ENCODE results near the gene CCND3.

DNA sequence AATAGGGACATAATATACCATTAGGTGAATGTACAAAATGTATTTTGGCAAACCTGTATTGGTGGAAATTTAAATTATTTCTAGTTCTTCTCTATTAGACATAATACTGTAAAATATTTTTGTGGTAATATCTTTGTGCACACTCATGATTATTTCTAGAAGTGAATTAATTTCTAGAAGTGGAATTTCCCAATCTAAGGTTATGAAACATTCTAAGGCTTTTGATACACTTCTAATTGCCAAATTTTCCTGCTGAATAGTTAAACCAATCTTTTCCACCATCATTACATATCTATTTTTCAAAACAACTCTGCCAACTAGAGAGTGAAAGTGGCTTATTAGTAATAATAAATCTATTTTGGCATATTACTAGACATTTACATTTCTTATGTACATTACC lies 1.8 kb upstream of the CCND3 start:
- TF ChIP-seq, protein P1, sequence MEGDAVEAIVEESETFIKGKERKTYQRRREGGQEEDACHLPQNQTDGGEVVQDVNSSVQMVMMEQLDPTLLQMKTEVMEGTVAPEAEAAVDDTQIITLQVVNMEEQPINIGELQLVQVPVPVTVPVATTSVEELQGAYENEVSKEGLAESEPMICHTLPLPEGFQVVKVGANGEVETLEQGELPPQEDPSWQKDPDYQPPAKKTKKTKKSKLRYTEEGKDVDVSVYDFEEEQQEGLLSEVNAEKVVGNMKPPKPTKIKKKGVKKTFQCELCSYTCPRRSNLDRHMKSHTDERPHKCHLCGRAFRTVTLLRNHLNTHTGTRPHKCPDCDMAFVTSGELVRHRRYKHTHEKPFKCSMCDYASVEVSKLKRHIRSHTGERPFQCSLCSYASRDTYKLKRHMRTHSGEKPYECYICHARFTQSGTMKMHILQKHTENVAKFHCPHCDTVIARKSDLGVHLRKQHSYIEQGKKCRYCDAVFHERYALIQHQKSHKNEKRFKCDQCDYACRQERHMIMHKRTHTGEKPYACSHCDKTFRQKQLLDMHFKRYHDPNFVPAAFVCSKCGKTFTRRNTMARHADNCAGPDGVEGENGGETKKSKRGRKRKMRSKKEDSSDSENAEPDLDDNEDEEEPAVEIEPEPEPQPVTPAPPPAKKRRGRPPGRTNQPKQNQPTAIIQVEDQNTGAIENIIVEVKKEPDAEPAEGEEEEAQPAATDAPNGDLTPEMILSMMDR (IDR thresholded peaks at IDR 0.05; ENCODE audit: borderline replicate concordance, extremely low read depth, low read length, poor library complexity, severe bottlenecking) = no peak
- no peak for TF ChIP-seq EZH2 (IDR thresholded peaks at IDR 0.05; ENCODE audit: borderline replicate concordance, low read depth, low read length, severe bottlenecking)

Measured in DND-41 (cell line).